ENCODE measurements around the gene SPSB4. TPM values are rescaled to one million over a fixed set of nuclear protein-coding genes. Genes with fewer than 3 reads are reported as not detected.
"Not testable (repeated sequence)": the region's sequence is repeated elsewhere in the genome, so short reads cannot be mapped to it uniquely, and the experiment has no call there.

Gene SPSB4
- total and polyA plus RNA-seq, 2 donors (not counting 1 experiment from before 2014, with no cell fraction given): not detected

GRCh38 chr3:141111364-141112155, 60.4 kb downstream of the SPSB4 start:
- Histone ChIP-seq H3K4me1 (ENCODE audit: control insufficient read depth, extremely low read depth, insufficient read depth, low read length) (no peaks in the 10 kb centered on the region), H3K9ac (ENCODE audit: insufficient read depth, low read length) (no peak overlapping the region), H3K36me3 (ENCODE audit: control insufficient read depth, insufficient read depth, low read length) (no peaks in the 10 kb centered on the region), H4K20me1 (ENCODE audit: control insufficient read depth, extremely low read depth, insufficient read depth, low read length) (no peaks in the 10 kb centered on the region), H3K4me2 (ENCODE audit: extremely low read depth, insufficient read depth, low read length) (no peak overlapping the region), H3K79me2 (ENCODE audit: control insufficient read depth, insufficient read depth, low read length) (no peaks in the 10 kb centered on the region), H3K4me3 (replicated peaks in 1 of 4; ENCODE audit: control extremely low read depth in 1 of 4, insufficient read depth in 1 of 4, low read depth in 3 of 4, low read length in 4 of 4) (no peak overlapping the region), H3K27ac (ENCODE audit: insufficient read depth, low read length) (no peak overlapping the region), H3K27me3 (ENCODE audit: control insufficient read depth, insufficient read depth, low read length) (no peaks in the 10 kb centered on the region), H2AFZ (ENCODE audit: low read length) (no peak overlapping the region), H3K9me3 (ENCODE audit: control insufficient read depth, insufficient read depth, low read depth, low read length) (no peaks in the 10 kb centered on the region)
- DNase-seq (ENCODE audit: low read depth in 2 of 2): no peak
- TF ChIP-seq EZH2 (IDR thresholded peaks at IDR 0.05; ENCODE audit: low read length, missing control alignments): no peak

DNA sequence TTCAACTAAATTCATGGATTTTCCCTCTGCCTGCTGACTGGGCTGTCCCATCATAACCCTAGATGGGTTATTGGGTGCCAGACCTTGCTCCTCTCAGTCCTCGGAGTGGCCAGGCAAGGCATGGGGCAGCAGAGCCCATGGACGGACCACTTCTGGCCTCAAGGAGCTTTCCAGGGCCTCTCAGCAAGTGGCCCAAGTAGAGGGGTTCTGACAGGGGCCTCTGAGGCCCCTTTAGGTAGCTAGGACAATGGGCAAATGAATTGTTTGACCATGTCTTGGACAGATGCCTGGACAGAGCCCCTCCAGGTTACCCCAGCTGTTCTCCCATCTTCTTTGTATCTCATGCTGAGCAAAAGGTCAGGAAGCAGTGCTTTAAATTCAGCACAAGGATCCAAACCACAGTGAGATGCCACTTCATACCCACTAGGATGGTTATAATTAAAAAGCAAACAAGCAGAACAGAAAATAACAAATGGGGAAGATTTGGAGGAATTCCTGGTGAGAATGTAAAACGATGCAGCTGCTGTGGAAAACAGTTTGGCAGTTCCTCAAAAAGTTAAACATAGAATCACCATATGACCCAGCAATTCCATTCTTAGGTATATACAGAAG, 61.6 kb downstream of the SPSB4 start:
- H3K4me3 ChIP-seq (replicated peaks in 1 of 4; ENCODE audit: control extremely low read depth in 1 of 4, insufficient read depth in 1 of 4, low read depth in 3 of 4, low read length in 4 of 4): no peak overlapping the region
- no peaks in the 10 kb centered on the region for H3K9me3 ChIP-seq (ENCODE audit: control insufficient read depth, insufficient read depth, low read depth, low read length)
- H3K27ac ChIP-seq (ENCODE audit: insufficient read depth, low read length): no peak overlapping the region
- TF ChIP-seq, protein P1, sequence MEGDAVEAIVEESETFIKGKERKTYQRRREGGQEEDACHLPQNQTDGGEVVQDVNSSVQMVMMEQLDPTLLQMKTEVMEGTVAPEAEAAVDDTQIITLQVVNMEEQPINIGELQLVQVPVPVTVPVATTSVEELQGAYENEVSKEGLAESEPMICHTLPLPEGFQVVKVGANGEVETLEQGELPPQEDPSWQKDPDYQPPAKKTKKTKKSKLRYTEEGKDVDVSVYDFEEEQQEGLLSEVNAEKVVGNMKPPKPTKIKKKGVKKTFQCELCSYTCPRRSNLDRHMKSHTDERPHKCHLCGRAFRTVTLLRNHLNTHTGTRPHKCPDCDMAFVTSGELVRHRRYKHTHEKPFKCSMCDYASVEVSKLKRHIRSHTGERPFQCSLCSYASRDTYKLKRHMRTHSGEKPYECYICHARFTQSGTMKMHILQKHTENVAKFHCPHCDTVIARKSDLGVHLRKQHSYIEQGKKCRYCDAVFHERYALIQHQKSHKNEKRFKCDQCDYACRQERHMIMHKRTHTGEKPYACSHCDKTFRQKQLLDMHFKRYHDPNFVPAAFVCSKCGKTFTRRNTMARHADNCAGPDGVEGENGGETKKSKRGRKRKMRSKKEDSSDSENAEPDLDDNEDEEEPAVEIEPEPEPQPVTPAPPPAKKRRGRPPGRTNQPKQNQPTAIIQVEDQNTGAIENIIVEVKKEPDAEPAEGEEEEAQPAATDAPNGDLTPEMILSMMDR (conservative IDR thresholded peaks at IDR 0.05 in 1 of 2, IDR thresholded peaks at IDR 0.05 in 1 of 2; ENCODE audit: low read depth in 1 of 2, low read length in 2 of 2): no peak
- no peak for TF ChIP-seq EZH2 (IDR thresholded peaks at IDR 0.05; ENCODE audit: low read length, missing control alignments)
- H3K27me3 ChIP-seq (ENCODE audit: control insufficient read depth, insufficient read depth, low read length): no peaks in the 10 kb centered on the region
- DNase-seq (ENCODE audit: low read depth in 2 of 2): no peak
- no peaks in the 10 kb centered on the region for H3K79me2 ChIP-seq (ENCODE audit: control insufficient read depth, insufficient read depth, low read length)
- no peak overlapping the region for H3K9ac ChIP-seq (ENCODE audit: insufficient read depth, low read length)
- H3K4me2 ChIP-seq (ENCODE audit: extremely low read depth, insufficient read depth, low read length): no peak overlapping the region
- no peaks in the 10 kb centered on the region for H3K4me1 ChIP-seq (ENCODE audit: control insufficient read depth, extremely low read depth, insufficient read depth, low read length)
- H4K20me1 ChIP-seq (ENCODE audit: control insufficient read depth, extremely low read depth, insufficient read depth, low read length): no peaks in the 10 kb centered on the region
- no peaks in the 10 kb centered on the region for H3K36me3 ChIP-seq (ENCODE audit: control insufficient read depth, insufficient read depth, low read length)
- no peak overlapping the region for H2AFZ ChIP-seq (ENCODE audit: low read length)

GRCh38 chr3:141113680-141114079, 62.5 kb downstream of the SPSB4 start:
- not testable (repeated sequence) for H3K27ac ChIP-seq (ENCODE audit: insufficient read depth, low read length); H3K36me3 ChIP-seq (ENCODE audit: control insufficient read depth, insufficient read depth, low read length); H4K20me1 ChIP-seq (ENCODE audit: control insufficient read depth, extremely low read depth, insufficient read depth, low read length); H3K4me2 ChIP-seq (ENCODE audit: extremely low read depth, insufficient read depth, low read length); H3K4me3 ChIP-seq (replicated peaks in 1 of 4; ENCODE audit: control extremely low read depth in 1 of 4, insufficient read depth in 1 of 4, low read depth in 3 of 4, low read length in 4 of 4); DNase-seq (ENCODE audit: low read depth in 2 of 2); H3K27me3 ChIP-seq (ENCODE audit: control insufficient read depth, insufficient read depth, low read length); H3K9me3 ChIP-seq (ENCODE audit: control insufficient read depth, insufficient read depth, low read depth, low read length); H3K9ac ChIP-seq (ENCODE audit: insufficient read depth, low read length); H3K79me2 ChIP-seq (ENCODE audit: control insufficient read depth, insufficient read depth, low read length); H3K4me1 ChIP-seq (ENCODE audit: control insufficient read depth, extremely low read depth, insufficient read depth, low read length); H2AFZ ChIP-seq (ENCODE audit: low read length)
